Testis (tissue), 3 donors: Measurements from ENCODE around the gene ABCA4. TPM values are rescaled to one million over a fixed set of nuclear protein-coding genes. Genes with fewer than 3 reads are reported as not detected.

Experiments used
- DNase-seq: peaks from one replicate; pipeline ENCODE4 v3.0.0-alpha.2; 2019
- H3K27ac ChIP-seq, 2 donors: fragments of 200-600 bp; sonication (generic); one replicate each; pipeline ENCODE4 v1.5.1; 2019
- H3K27me3 ChIP-seq: fragments of 200-600 bp; sonication (generic); one replicate; pipeline ENCODE4 v1.5.1; 2019
- H3K36me3 ChIP-seq: fragments of 200-600 bp; sonication (generic); one replicate; pipeline ENCODE4 v1.5.1; 2017; ENCODE audit warnings: low read depth; ENCODE audit errors: missing control alignments
- H3K4me1 ChIP-seq: fragments of 200-600 bp; sonication (generic); one replicate; pipeline ENCODE4 v1.5.1; 2019
- H3K4me3 ChIP-seq, 2 donors: fragments of 200-600 bp; sonication (generic); one replicate each; pipeline ENCODE4 v1.5.1; 2017 to 2019
- H3K9me3 ChIP-seq: fragments of 200-600 bp; sonication (generic); one replicate; pipeline ENCODE4 v1.5.1; 2017
- CTCF ChIP-seq, 3 experiments: fragments of 450-650 bp in 2 of 3; fragments of 200-600 bp in 1 of 3; sonication (generic) in 1 of 3; IDR thresholded peaks; one replicate each; pipeline ENCODE4 v1.5.1; 2016 to 2019; ENCODE audit warnings: antibody characterized with exemption in 3 of 3, mild to moderate bottlenecking in 2 of 3, moderate library complexity in 1 of 3
- POLR2A ChIP-seq: fragments of 450-650 bp; IDR thresholded peaks from one replicate; pipeline ENCODE4 v1.6.1; 2017; ENCODE audit warnings: antibody characterized with exemption, mild to moderate bottlenecking, moderate library complexity
- WGBS, 2 donors: methylation state at CpG; one replicate each; pipeline ENCODE4 v1.1.5; 2018; 5-methylcytosine and 5-hydroxymethylcytosine counted together
- intact Hi-C: fragments of 100-400 bp; cut with DNase I; formaldehyde crosslinking; loops from one replicate; pipeline ENCODE4 v1.15.1; 2023; ENCODE audit warnings: low total_unique reads
- polyA plus RNA-seq: library from polyadenylated mRNA; stranded (reverse); fragments of 350-450 nt; fragmentation: Illumina TruSeq; extraction: RNeasy Lipid Tissue Mini Kit (QIAGEN cat#74804); gene quantifications from one replicate; pipeline ENCODE4 v1.2.3, GENCODE V29; 2014; ENCODE audit warnings: low read depth, low replicate concordance; ENCODE audit not compliant: insufficient read depth
- total RNA-seq, 2 donors: library from RNA; depleted of rRNA; stranded (reverse); fragments of >200 nt; gene quantifications; one replicate each; pipeline ENCODE4 v1.2.3, GENCODE V29; 2016

The ABCA4 gene
- total and polyA plus RNA-seq, 3 donors from 2014 or later: 1.6 to 1.8 (median 1.8) TPM

- Histone ChIP-seq H3K27me3 (no peaks in the 10 kb centered on the region), H3K4me3 (no peak overlapping the region), H3K36me3 (no peaks in the 10 kb centered on the region), H3K4me1 (no peaks in the 10 kb centered on the region), H3K9me3 (no peaks in the 10 kb centered on the region), H3K27ac (no peak overlapping the region)
- no peak for DNase-seq
- 79 to 80% methylated on average over 1 to 2 of the region's 2 CpGs for WGBS, 2 donors
- intact Hi-C loops: loop anchor here (5.0 kb wide), 1 partner anchor 999 kb away; no protein-coding TSS in a partner anchor
- TF ChIP-seq CTCF (IDR thresholded peaks at IDR 0.05): no peak
- TF ChIP-seq POLR2A: no peak
Observed at GRCh38 chr1:94006604-94007003, 114.3 kb downstream of the ABCA4 start.

- Histone ChIP-seq H3K27ac (no peak overlapping the region), H3K27me3 (no peaks in the 10 kb centered on the region), H3K4me1 (no peaks in the 10 kb centered on the region), H3K9me3 (no peaks in the 10 kb centered on the region), H3K4me3 (no peak overlapping the region), H3K36me3 (no peaks in the 10 kb centered on the region)
- 84 to 91% methylated on average over 2 of the region's 2 CpGs for WGBS, 2 donors
- TF ChIP-seq POLR2A (no peak), CTCF (IDR thresholded peaks at IDR 0.05) (no peak)
- no peak for DNase-seq
- intact Hi-C loops: loop anchor here (5.0 kb wide), 1 partner anchor 998 kb away; no protein-coding TSS in a partner anchor
Observed at GRCh38 chr1:94004924-94005323, 116.0 kb downstream of the ABCA4 start.

GRCh38 chr1:94002046-94002787 is 118.7 kb downstream of the ABCA4 start:
- no peaks in the 10 kb centered on the region for H3K9me3 ChIP-seq
- no peak for DNase-seq
- intact Hi-C loops: no loop called here
- no peaks in the 10 kb centered on the region for H3K4me1 ChIP-seq
- H3K27me3 ChIP-seq: no peaks in the 10 kb centered on the region
- H3K27ac ChIP-seq: no peak overlapping the region
- no peaks in the 10 kb centered on the region for H3K36me3 ChIP-seq
- 83 to 91% methylated on average over 11 to 14 of the region's 14 CpGs for WGBS, 2 donors
- TF ChIP-seq POLR2A (no peak), CTCF (IDR thresholded peaks at IDR 0.05) (no peak)
- no peak overlapping the region for H3K4me3 ChIP-seq

- 69 to 86% methylated on average over 9 to 20 of the region's 20 CpGs for WGBS, 2 donors
Observed at GRCh38 chr1:94001397-94002045, 119.4 kb downstream of the ABCA4 start.

More at GRCh38 chr1:94001397-94002045, 119.4 kb downstream of the ABCA4 start:
- H3K27ac ChIP-seq: no peak overlapping the region
- no peaks in the 10 kb centered on the region for H3K27me3 ChIP-seq
- no peaks in the 10 kb centered on the region for H3K36me3 ChIP-seq
- no peak for DNase-seq
- no peak overlapping the region for H3K4me3 ChIP-seq
- H3K4me1 ChIP-seq: no peaks in the 10 kb centered on the region
- intact Hi-C loops: no loop called here
- no peaks in the 10 kb centered on the region for H3K9me3 ChIP-seq
- no peak for TF ChIP-seq CTCF (IDR thresholded peaks at IDR 0.05)
- no peak for TF ChIP-seq POLR2A
